Activated CD4-positive, alpha-beta T cell treated with anti-CD3 and anti-CD28 coated beads, Interleukin-2, amount 50 U/mL, for 16 hours (primary cell): Measurements from ENCODE around the gene NDUFS6.

Experiments used
- DNase-seq: peaks from one replicate; pipeline ENCODE4 v3.0.0-alpha.2; 2020

Gene NDUFS6

GRCh38 chr5:1818784-1819183, 17.6 kb downstream of the NDUFS6 start:
- no peak for DNase-seq

GRCh38 chr5:1819458-1819857, 18.3 kb downstream of the NDUFS6 start:
- no peak for DNase-seq

- DNase-seq = no peak
Observed at GRCh38 chr5:1820381-1820780, 19.2 kb downstream of the NDUFS6 start.

DNA sequence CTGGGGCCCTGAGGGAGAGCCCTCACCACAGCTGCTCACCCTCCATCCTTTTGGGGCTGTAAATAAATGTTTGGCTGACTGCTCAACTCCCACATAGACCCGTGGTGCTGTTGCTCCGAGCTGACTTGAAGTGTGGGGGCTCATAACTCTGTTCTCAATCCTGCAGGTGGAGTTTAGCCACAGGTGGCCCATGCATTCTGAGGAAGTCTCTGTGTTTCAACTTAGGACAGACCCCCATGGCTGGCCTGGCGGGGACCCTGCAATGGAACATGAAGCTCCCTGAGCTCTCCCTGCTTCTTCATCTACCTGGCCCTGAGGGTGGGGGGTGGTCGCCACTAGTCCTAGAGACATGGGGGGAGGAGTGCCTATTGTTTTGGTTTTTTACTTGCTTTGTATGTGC, 19.7 kb downstream of the NDUFS6 start:
- DNase-seq = no peak

GRCh38 chr5:1821862-1822261, 20.7 kb downstream of the NDUFS6 start:
- no peak for DNase-seq

GRCh38 chr5:1823381-1824034, 22.3 kb downstream of the NDUFS6 start:
- no peak for DNase-seq

DNA sequence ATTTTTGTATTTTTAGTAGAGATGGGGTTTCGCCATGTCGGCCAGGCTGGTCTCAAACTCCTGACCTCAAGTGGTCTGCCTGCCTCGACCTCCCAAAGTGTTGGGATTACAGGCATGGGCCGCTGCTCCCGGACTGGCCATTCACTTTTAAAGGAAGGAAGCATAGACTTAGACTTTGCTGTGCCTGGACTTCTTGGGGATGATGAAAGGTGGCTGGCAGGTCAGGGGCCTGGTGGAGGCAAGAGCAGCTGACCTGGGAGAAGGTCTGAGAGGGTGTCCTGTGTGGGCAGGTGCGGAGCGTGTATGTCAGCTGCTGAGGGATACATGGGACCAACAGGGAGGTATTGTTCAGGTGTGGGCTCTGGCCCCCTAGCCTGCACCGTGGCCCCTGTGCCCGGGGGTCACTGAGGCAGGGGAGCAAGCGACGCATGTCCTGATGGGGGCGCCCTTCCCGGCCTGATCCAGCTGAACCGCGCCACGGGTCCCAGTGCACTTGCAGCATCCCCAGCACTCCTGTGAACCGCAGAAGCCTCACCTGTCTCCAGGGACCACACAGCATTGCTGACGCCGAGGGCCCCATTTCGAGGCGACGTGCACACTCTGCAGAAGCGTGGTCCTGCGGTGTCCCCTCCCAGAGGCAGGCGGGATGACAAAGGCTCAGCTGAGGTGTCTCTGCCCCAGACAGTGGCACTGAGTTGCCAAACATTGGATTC, 23.1 kb downstream of the NDUFS6 start:
- no peak for DNase-seq

- DNase-seq = no peak
Observed at GRCh38 chr5:1824903-1825841, 24.0 kb downstream of the NDUFS6 start.

- no peak for DNase-seq
Observed at GRCh38 chr5:1826235-1826980, 25.2 kb downstream of the NDUFS6 start.

DNA sequence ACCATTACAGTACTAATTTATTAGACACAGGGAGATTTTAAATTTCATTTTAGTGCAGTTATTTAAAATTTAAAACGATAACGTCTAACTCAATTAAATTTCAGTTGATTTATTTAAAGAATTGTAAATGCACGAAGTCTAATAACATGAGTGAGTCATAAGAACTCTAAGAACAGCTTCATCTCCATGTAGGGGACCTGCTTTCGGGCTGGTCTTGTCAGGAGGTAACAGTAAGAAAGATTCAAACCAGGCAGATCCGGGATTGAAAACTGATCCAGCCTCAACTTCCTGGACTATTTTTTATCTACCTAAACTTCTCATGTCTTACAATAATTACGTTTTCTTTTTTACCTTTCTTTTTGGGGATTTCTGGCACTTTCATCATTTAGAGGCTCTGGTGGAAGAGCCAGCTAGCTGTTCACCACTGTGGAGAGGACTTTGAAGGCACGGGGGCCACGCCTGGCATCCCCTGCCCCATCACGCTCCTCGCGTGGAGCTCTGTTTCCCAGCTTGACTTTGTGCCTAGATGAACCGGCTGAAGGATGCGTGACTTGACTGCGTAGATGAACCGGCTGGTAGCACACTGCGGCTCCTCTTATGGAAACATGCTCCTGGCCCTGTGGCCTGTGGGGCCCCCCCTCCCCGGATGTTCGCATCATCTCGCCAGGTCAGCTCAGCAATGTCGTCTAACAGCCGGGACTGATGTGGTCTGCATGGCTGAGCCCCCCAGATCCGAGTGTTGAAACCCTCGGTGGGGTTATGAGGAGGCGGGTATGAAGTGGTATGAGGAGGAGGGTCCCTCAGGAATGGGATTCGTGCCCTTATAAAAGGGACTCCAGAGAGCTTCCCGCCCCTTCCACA, 26.0 kb downstream of the NDUFS6 start:
- DNase-seq = no peak

- DNase-seq = no peak
Observed at GRCh38 chr5:1827886-1828397, 26.7 kb downstream of the NDUFS6 start.

GRCh38 chr5:1830571-1831228, 29.5 kb downstream of the NDUFS6 start:
- DNase-seq = no peak

GRCh38 chr5:1831257-1831656, 30.1 kb downstream of the NDUFS6 start:
- DNase-seq = no peak

DNA sequence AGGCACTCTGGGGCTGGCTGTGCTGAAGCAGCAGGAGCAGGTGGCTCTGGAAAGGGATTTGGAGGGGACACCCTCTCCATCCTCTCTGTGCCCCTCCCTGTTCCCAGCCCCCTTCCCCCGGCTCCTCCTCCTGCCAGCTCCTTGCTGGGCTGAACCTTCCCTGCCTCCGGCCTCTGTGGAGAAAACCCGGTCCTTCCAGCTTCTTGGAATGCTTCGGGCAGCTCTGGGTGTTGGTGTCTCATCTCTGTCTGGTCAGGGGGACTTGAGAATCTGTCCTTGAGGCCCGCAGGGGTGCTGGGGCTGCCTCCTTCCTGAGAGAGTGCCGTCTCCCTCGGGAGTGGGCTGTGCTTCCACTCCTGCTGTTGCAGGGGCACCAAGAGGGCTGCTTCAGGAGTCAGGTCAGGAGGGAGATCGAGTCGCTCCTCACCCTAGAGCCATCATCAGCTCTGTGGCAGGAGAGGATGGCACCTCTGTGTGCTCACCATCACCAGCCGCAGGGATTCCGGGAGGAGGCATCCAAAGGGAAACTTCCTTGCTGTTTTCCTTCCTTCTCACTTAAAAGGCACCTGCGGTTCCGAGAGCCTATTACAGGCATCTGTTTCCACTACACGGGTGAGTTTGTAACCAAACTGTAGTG, 30.6 kb downstream of the NDUFS6 start:
- no peak for DNase-seq

DNA sequence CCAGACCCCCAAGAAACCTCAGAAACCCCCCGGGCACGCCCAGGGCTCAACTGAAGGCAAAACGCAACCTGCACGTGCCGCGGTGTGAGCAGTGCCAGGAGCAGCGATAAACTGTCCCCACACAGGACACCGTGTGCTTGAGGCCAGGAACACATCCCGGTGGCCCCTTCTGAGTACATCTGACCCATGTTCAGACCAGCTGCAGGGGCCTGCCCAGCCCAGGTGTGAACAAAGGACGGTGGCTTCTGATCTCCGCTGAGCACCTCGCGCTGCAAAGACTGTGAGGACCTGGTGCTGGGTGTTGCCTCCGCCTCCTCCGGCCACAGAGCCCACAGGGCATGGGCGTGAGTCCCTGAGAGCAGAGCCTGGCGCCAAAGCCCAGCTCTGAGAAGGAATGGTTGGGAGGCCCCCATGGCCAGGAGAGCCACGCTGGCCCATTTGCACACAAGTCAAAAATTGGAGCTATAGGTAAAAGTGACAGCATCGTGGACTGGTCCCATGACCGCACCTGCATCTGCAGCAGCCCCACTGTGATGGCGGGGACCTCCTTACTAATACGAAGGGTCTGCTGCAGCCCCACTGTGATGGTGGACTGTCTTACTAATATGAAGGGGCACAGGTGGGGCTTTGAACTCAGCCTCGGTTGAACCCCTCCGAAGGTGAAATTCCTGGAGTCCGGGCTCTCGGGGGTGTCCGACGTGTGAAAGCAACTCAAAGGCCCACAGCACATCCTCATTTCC, 31.5 kb downstream of the NDUFS6 start:
- no peak for DNase-seq

DNA sequence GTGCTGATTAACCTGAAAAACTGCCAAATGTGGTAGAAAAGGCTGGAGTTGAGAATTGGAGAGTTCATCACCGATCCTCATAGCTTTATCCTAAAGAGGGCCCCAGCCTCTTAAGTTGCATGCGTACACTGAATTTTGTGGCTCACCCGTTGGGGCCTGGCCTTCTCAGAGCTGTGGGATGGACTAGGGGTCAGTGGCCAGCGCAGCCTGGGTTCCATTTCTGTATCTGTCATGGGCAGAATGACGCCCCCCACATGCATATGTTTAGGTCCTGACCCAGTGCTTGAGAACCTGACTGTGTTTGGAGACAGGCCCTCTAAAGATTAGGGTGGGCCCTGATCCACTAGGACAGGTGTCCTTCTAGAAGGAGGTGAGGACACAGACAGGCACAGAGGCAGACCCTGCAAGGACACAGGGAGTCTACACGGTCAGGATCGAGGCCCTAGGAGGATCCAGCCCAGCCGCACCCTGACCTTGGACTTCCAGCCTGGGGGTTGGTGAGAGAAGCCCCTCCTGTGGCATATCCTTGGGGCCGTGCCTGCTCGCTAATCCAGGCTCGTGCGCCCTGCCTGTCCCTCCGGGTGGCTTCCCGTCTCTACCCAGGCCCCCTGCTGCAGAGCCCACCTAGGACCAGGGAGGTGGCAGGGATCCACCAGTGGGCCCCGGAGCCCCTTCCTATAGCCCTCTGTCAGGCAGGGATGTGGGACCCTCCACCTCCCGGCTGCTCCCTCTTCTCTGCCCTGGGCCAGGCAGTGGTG, 32.2 kb downstream of the NDUFS6 start:
- no peak for DNase-seq

- DNase-seq = no peak
Observed at GRCh38 chr5:1834022-1834551, 32.9 kb downstream of the NDUFS6 start.

- no peak for DNase-seq
Observed at GRCh38 chr5:1834721-1835429, 33.7 kb downstream of the NDUFS6 start.
